DOHH2 (cell line): ENCODE measurements around the gene AKT1S1.
A peak's percentile ranks its signal among the peaks of the same experiment; 100 is the strongest.

Source experiments
- H3F3A ChIP-seq: fragments of 200-600 bp; sonication (generic), shearing (Covaris generic); 2 replicates; pipeline ENCODE4 v1.6.0; 2016; ENCODE audit warnings: antibody characterized with exemption, mild to moderate bottlenecking; ENCODE audit not compliant: control insufficient read depth, insufficient read depth
- H3K27ac ChIP-seq: fragments of 200-600 bp; sonication (generic); 2 replicates; pipeline ENCODE4 v1.5.1; 2014; ENCODE audit warnings: low read depth, mild to moderate bottlenecking, low read length, moderate library complexity
- H3K27me3 ChIP-seq: fragments of 200-600 bp; sonication (generic); 2 replicates; pipeline ENCODE4 v1.6.1; 2014; ENCODE audit warnings: mild to moderate bottlenecking, low read length, mixed read lengths; ENCODE audit not compliant: control insufficient read depth
- H3K36me3 ChIP-seq: fragments of 200-600 bp; sonication (generic); 2 replicates; pipeline ENCODE4 v1.6.1; 2014; ENCODE audit warnings: mild to moderate bottlenecking, low read length, moderate library complexity, mixed read lengths; ENCODE audit not compliant: control insufficient read depth
- H3K4me1 ChIP-seq: fragments of 200-600 bp; sonication (generic); 2 replicates; pipeline ENCODE4 v1.6.1; 2014; ENCODE audit warnings: mild to moderate bottlenecking, low read length, mixed read lengths; ENCODE audit not compliant: control insufficient read depth
- H3K4me2 ChIP-seq: fragments of 200-600 bp; sonication (generic); 2 replicates; pipeline ENCODE4 v1.6.0; 2014; ENCODE audit warnings: mild to moderate bottlenecking, low read length, moderate library complexity
- H3K4me3 ChIP-seq: fragments of 200-600 bp; sonication (generic); 2 replicates; pipeline ENCODE4 v1.5.1; 2014; ENCODE audit warnings: mild to moderate bottlenecking, low read length, mixed read lengths
- H3K79me2 ChIP-seq: fragments of 200-600 bp; sonication (generic); 2 replicates; pipeline ENCODE4 v1.6.1; 2014; ENCODE audit warnings: mild to moderate bottlenecking, low read length, mixed read lengths; ENCODE audit not compliant: control insufficient read depth
- H3K9me2 ChIP-seq: fragments of 200-600 bp; sonication (generic); replicated peaks from 2 replicates; pipeline ENCODE4 v1.6.1; 2014; ENCODE audit warnings: mild to moderate bottlenecking, low read length, mixed read lengths; ENCODE audit not compliant: control insufficient read depth
- H3K9me3 ChIP-seq: fragments of 200-600 bp; sonication (generic); 2 replicates; pipeline ENCODE4 v1.6.1; 2014; ENCODE audit warnings: antibody characterized with exemption, low read length, mixed read lengths; ENCODE audit not compliant: control insufficient read depth, insufficient read depth
- H4K20me1 ChIP-seq: fragments of 200-600 bp; sonication (generic); 2 replicates; pipeline ENCODE4 v1.6.0; 2014; ENCODE audit warnings: low read depth, mild to moderate bottlenecking, antibody characterized with exemption, low read length, moderate library complexity; ENCODE audit not compliant: control insufficient read depth, insufficient read depth
- CTCF ChIP-seq: fragments of 200-600 bp; sonication (generic); IDR thresholded peaks from one replicate; pipeline ENCODE4 v1.5.1; 2014; ENCODE audit warnings: antibody characterized with exemption, mild to moderate bottlenecking, low read depth, low read length; ENCODE audit not compliant: poor library complexity, severe bottlenecking
- EZH2phosphoT487 ChIP-seq: fragments of 200-600 bp; sonication (generic); IDR thresholded peaks from 2 replicates; pipeline ENCODE4 v1.6.1; 2017; ENCODE audit warnings: borderline replicate concordance, mild to moderate bottlenecking, antibody characterized with exemption, low read length, moderate library complexity, mixed read lengths

Gene AKT1S1

GRCh38 chr19:49890349-49891311, 13.5 kb upstream of the AKT1S1 start:
- Histone ChIP-seq H3K9me2 (no peaks in the 10 kb centered on the region), H3K4me2 (peak overlapping the region; percentile 94), H3K27me3 (peaks cover 51% of the 10 kb centered on the region), H3K36me3 (no peaks in the 10 kb centered on the region), H3F3A (peaks cover 5% of the 10 kb centered on the region; the same call in 1 of the 2 replicates), H3K4me3 (peak overlapping the region; percentile 75), H3K9me3 (no peaks in the 10 kb centered on the region), H4K20me1 (no peaks in the 10 kb centered on the region), H3K4me1 (peaks cover 34% of the 10 kb centered on the region), H3K27ac (no peak overlapping the region), H3K79me2 (no peaks in the 10 kb centered on the region)
- TF ChIP-seq EZH2phosphoT487 (no peak), CTCF (peak; percentile 49)

GRCh38 chr19:49889687-49890348, 12.7 kb upstream of the AKT1S1 start:
- TF ChIP-seq EZH2phosphoT487 (no peak), CTCF (peak; percentile 84)
- H4K20me1 ChIP-seq, result no peaks in the 10 kb centered on the region
- H3K9me2 ChIP-seq, result no peaks in the 10 kb centered on the region
- no peak overlapping the region for H3K27ac ChIP-seq
- H3F3A ChIP-seq, result peaks cover 5% of the 10 kb centered on the region; the same call in 1 of the 2 replicates
- H3K36me3 ChIP-seq, result no peaks in the 10 kb centered on the region
- peaks cover 43% of the 10 kb centered on the region for H3K27me3 ChIP-seq
- peaks cover 34% of the 10 kb centered on the region for H3K4me1 ChIP-seq
- peak overlapping the region; percentile 75 for H3K4me3 ChIP-seq
- H3K9me3 ChIP-seq, result no peaks in the 10 kb centered on the region
- no peaks in the 10 kb centered on the region for H3K79me2 ChIP-seq
- H3K4me2 ChIP-seq, result peak overlapping the region; percentile 94

GRCh38 chr19:49889038-49889686, 12.0 kb upstream of the AKT1S1 start:
- Histone ChIP-seq H3K27me3 (peaks cover 37% of the 10 kb centered on the region), H3F3A (peaks cover 5% of the 10 kb centered on the region; the same call in 1 of the 2 replicates), H3K27ac (no peak overlapping the region), H3K4me2 (no peak overlapping the region), H4K20me1 (no peaks in the 10 kb centered on the region), H3K4me1 (peaks cover 34% of the 10 kb centered on the region), H3K9me3 (no peaks in the 10 kb centered on the region), H3K36me3 (no peaks in the 10 kb centered on the region), H3K79me2 (no peaks in the 10 kb centered on the region), H3K4me3 (no peak overlapping the region), H3K9me2 (no peaks in the 10 kb centered on the region)
- TF ChIP-seq EZH2phosphoT487 (no peak), CTCF (no peak)
